Natural killer cell treated with Interleukin-12 subunit alpha and Interleukin-12 subunit beta and Interleukin-15 and Interleukin-18, amount 100 ng/mL, for 72 hours (primary cell): Measurements from ENCODE around the gene SETX. TPM values are rescaled to one million over a fixed set of nuclear protein-coding genes. Genes with fewer than 3 reads are reported as not detected.

Experiments
- ATAC-seq, 2 donors: fragments of 150-1000 bp; cut with Tn5 transposase in 1 of 2; sonication (Bioruptor Pico), chemical (Tn5 transposase) in 1 of 2; 2 replicates each; pipeline ENCODE4 v1.10.0; 2021
- DNase-seq: peaks from one replicate; pipeline ENCODE4 v3.0.0; 2022; ENCODE audit warnings: low spot score
- H3K27ac Mint-ChIP-seq, 2 donors: 1 replicate in 1 of 2; 2 replicates in 1 of 2; pipeline ENCODE4 v1.8.0; 2022; ENCODE audit warnings: mixed read lengths in 2 of 2, mild to moderate bottlenecking in 1 of 2, moderate library complexity in 1 of 2
- H3K27me3 Mint-ChIP-seq, 2 donors: 1 replicate in 1 of 2; 2 replicates in 1 of 2; pipeline ENCODE4 v1.8.0; 2022; ENCODE audit warnings: mixed read lengths in 2 of 2
- H3K36me3 Mint-ChIP-seq: one replicate; pipeline ENCODE4 v1.8.0; 2022; ENCODE audit warnings: mixed read lengths
- H3K4me1 Mint-ChIP-seq, 2 donors: 1 replicate in 1 of 2; 2 replicates in 1 of 2; pipeline ENCODE4 v1.8.0; 2022; ENCODE audit warnings: low read depth in 2 of 2, mixed read lengths in 2 of 2, mild to moderate bottlenecking in 1 of 2
- H3K4me3 Mint-ChIP-seq: one replicate; pipeline ENCODE4 v1.8.0; 2022; ENCODE audit warnings: mixed read lengths
- H3K9me3 Mint-ChIP-seq: 2 replicates; pipeline ENCODE4 v1.8.0; 2022; ENCODE audit warnings: mixed read lengths
- total RNA-seq, 2 donors: library from RNA; stranded (reverse); gene quantifications; one replicate each; pipeline ENCODE4 v1.2.3, GENCODE V29; 2022

The SETX gene
- total RNA-seq, 2 donors from 2014 or later, result 66.1 to 67.4 TPM

DNA sequence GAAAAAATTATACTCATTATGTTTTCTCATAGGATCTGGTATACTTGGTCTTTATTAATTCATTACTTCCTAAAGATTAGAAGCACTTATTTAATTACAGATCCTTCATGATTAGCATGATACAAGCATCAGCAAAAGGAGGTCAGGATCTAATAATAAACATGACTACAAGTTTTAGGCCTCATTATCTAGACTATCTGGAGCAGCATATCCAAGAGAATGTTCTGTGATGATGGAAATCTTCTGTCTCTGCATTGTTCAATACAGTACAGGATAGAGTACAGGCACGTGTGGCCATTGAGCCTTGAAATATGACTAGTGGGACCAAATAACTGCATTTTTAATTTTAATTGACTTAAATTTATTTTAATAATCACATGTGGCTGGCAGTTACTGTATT, 21.2 kb downstream of the SETX start:
- H3K27me3 Mint-ChIP-seq, result no peaks in the 10 kb centered on the region
- no peak overlapping the region for H3K27ac Mint-ChIP-seq
- H3K36me3 Mint-ChIP-seq, result peaks cover 54% of the 10 kb centered on the region
- DNase-seq (no peak), ATAC-seq (no peak)
- peaks cover 15 to 21% of the 10 kb centered on the region in 2 donors for H3K4me1 Mint-ChIP-seq
- H3K9me3 Mint-ChIP-seq, result peaks cover under 1% of the 10 kb centered on the region
- H3K4me3 Mint-ChIP-seq, result no peak overlapping the region

DNA sequence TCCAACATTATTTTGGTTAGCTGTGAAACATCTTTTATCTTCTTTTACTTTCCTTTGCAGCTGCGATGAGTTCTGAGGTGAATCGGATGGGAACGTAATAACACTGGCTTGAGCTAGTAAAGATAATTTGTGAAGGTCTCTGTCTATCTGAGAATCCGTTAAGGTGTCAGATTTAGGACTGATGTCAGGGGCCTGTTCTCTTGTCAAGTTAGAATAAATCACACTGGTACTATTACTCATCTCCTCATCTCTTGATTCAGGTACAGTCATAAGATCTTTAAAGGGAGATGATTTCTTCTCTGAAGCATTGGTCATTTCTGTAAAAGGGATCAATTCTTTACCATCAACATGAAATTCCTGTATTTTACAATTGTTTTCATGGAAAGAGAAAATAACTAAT, 26.2 kb downstream of the SETX start:
- Mint-ChIP-seq H3K27me3 (no peaks in the 10 kb centered on the region), H3K27ac (no peak overlapping the region), H3K36me3 (peaks cover 66% of the 10 kb centered on the region), H3K9me3 (peaks cover 4% of the 10 kb centered on the region), H3K4me3 (no peak overlapping the region), H3K4me1 (peaks cover 16 to 29% of the 10 kb centered on the region in 2 donors)
- DNase-seq (no peak), ATAC-seq (no peak)

DNA sequence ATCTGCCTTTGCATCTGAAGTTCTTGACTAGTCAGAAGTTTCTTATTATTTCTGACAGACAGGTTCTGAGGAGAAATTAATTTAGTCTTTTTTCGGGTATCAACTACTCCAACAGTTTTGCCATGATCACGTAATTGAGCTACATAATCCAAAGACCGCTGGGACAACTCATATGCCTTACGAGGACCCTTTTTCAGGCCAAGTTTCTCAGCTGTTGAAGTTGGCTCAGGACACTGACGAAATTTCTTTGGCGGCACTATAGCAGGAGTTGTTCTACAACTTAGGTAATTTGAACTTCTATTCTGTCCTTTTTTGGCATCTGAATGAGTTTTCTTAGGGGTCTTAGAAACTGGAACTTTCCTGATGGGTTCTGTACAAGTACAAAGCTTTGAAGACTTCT, 27.2 kb downstream of the SETX start:
- DNase-seq, result no peak
- peaks cover 22 to 40% of the 10 kb centered on the region in 2 donors for H3K4me1 Mint-ChIP-seq
- no peak overlapping the region for H3K4me3 Mint-ChIP-seq
- H3K27me3 Mint-ChIP-seq, result no peaks in the 10 kb centered on the region
- H3K27ac Mint-ChIP-seq, result no peak overlapping the region
- peaks cover 70% of the 10 kb centered on the region for H3K36me3 Mint-ChIP-seq
- peaks cover 4% of the 10 kb centered on the region for H3K9me3 Mint-ChIP-seq
- ATAC-seq, result no peak

DNA sequence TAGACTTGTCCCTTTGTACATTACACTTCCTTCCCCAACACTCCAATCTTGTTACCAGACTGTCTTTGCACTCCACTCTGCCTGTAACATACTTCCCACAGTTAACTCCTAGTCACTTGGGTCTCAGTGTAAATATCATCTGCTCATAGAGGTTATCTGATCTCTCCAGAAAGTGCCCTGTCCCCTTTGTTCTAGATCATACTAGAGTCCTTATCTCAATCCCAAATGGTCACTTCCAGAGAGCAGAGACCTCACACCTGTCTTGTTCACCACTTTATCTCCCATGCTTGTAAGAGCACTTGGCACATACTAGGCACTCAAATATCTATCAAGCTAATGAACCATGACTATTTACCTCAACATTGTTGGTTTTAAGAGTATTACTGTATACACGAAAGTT, 30.4 kb downstream of the SETX start:
- Mint-ChIP-seq H3K4me3 (no peak overlapping the region), H3K27ac (peak overlapping the region; percentile 5 to 11), H3K4me1 (peaks cover 29 to 42% of the 10 kb centered on the region in 2 donors), H3K36me3 (peaks cover 51% of the 10 kb centered on the region), H3K9me3 (peaks cover 4% of the 10 kb centered on the region), H3K27me3 (no peaks in the 10 kb centered on the region)
- no peak for ATAC-seq
- DNase-seq, result no peak

GRCh38 chr9:132319421-132320110, 35.2 kb downstream of the SETX start:
- H3K4me1 Mint-ChIP-seq, result peaks cover 21 to 27% of the 10 kb centered on the region in 2 donors
- DNase-seq (no peak), ATAC-seq (no peak)
- H3K27me3 Mint-ChIP-seq, result no peaks in the 10 kb centered on the region
- H3K36me3 Mint-ChIP-seq, result peaks cover 27% of the 10 kb centered on the region
- peak overlapping the region; percentile 10 to 12 for H3K27ac Mint-ChIP-seq
- no peaks in the 10 kb centered on the region for H3K9me3 Mint-ChIP-seq
- H3K4me3 Mint-ChIP-seq, result no peak overlapping the region

DNA sequence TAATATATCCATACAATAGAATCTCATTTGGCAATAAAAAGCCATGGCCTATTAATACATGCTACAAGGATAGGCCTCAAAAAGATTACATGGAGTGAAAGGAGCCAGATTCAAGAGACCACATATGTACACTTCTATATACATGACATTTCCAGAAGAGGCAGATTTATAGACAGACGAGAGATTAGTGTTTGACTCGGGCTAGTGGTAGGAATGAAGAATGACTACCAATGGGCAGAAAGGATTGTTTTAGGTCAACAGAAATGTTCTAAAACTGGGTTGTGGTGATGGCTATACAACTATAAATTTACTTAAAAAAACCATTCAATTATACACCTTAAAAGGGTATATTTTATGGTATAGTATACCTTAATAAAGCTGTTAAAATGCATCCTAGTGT, 41.9 kb downstream of the SETX start:
- ATAC-seq, result no peak
- H3K27me3 Mint-ChIP-seq, result no peaks in the 10 kb centered on the region
- DNase-seq, result no peak
- no peak overlapping the region for H3K4me3 Mint-ChIP-seq
- peaks cover 22% of the 10 kb centered on the region for H3K36me3 Mint-ChIP-seq
- peaks cover 5 to 16% of the 10 kb centered on the region in 2 donors for H3K4me1 Mint-ChIP-seq
- no peaks in the 10 kb centered on the region for H3K9me3 Mint-ChIP-seq
- H3K27ac Mint-ChIP-seq, result peak overlapping the region in 1 of 2 donors; percentile 16

- H3K4me1 Mint-ChIP-seq, result peaks cover 5 to 16% of the 10 kb centered on the region in 2 donors
- H3K27me3 Mint-ChIP-seq, result no peaks in the 10 kb centered on the region
- no peak overlapping the region for H3K4me3 Mint-ChIP-seq
- ATAC-seq, result no peak
- H3K9me3 Mint-ChIP-seq, result no peaks in the 10 kb centered on the region
- H3K36me3 Mint-ChIP-seq, result peaks cover 22% of the 10 kb centered on the region
- DNase-seq, result no peak
- H3K27ac Mint-ChIP-seq, result peak overlapping the region in 1 of 2 donors; percentile 16
Measured at GRCh38 chr9:132312426-132312825, 42.4 kb downstream of the SETX start.

GRCh38 chr9:132311978-132312377, 42.8 kb downstream of the SETX start:
- Mint-ChIP-seq H3K4me3 (no peak overlapping the region), H3K27me3 (no peaks in the 10 kb centered on the region), H3K36me3 (peaks cover 22% of the 10 kb centered on the region), H3K4me1 (peaks cover 5 to 16% of the 10 kb centered on the region in 2 donors), H3K9me3 (no peaks in the 10 kb centered on the region), H3K27ac (peak overlapping the region in 1 of 2 donors; percentile 16)
- ATAC-seq (no peak), DNase-seq (no peak)

- Mint-ChIP-seq H3K9me3 (no peaks in the 10 kb centered on the region), H3K4me3 (no peak overlapping the region), H3K36me3 (peaks cover 22% of the 10 kb centered on the region), H3K27me3 (no peaks in the 10 kb centered on the region), H3K4me1 (peaks cover 5 to 22% of the 10 kb centered on the region in 2 donors), H3K27ac (no peak overlapping the region)
- no peak for ATAC-seq
- DNase-seq, result no peak
Measured at GRCh38 chr9:132309056-132309455, 45.7 kb downstream of the SETX start.

- no peaks in the 10 kb centered on the region for H3K9me3 Mint-ChIP-seq
- H3K4me3 Mint-ChIP-seq, result no peak overlapping the region
- no peak overlapping the region for H3K27ac Mint-ChIP-seq
- DNase-seq, result no peak
- peaks cover 16 to 24% of the 10 kb centered on the region in 2 donors for H3K4me1 Mint-ChIP-seq
- no peak for ATAC-seq
- H3K36me3 Mint-ChIP-seq, result peaks cover 29% of the 10 kb centered on the region
- H3K27me3 Mint-ChIP-seq, result no peaks in the 10 kb centered on the region
Measured at GRCh38 chr9:132301521-132301920, 53.3 kb downstream of the SETX start.

DNA sequence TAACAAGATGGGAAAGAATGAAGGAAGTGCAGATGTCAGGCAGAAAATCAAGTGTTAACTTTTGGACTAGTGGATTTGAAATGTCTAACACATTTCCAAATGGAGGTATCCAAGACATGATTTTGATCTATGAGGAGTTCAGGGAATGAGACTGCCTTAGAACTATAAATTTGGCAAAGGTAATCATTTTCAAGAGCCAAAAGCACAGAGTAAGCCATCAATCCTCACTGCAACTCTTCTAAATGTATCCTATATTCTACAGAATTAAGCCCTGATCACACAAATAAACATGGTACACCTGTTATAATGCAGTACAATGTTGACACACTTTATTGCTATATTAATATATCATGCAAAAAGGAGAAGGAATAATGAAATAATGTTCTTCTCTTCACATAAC, 55.6 kb downstream of the SETX start:
- no peaks in the 10 kb centered on the region for H3K9me3 Mint-ChIP-seq
- H3K27me3 Mint-ChIP-seq, result no peaks in the 10 kb centered on the region
- peaks cover 37% of the 10 kb centered on the region for H3K36me3 Mint-ChIP-seq
- H3K27ac Mint-ChIP-seq, result no peak overlapping the region
- DNase-seq (no peak), ATAC-seq (no peak)
- peaks cover 16 to 18% of the 10 kb centered on the region in 2 donors for H3K4me1 Mint-ChIP-seq
- no peak overlapping the region for H3K4me3 Mint-ChIP-seq

GRCh38 chr9:132295181-132295580, 59.6 kb downstream of the SETX start:
- Mint-ChIP-seq H3K9me3 (no peaks in the 10 kb centered on the region), H3K4me3 (no peak overlapping the region), H3K27me3 (no peaks in the 10 kb centered on the region), H3K4me1 (peaks cover 16 to 23% of the 10 kb centered on the region in 2 donors), H3K27ac (peak overlapping the region; percentile 12 to 45), H3K36me3 (peaks cover 33% of the 10 kb centered on the region)
- DNase-seq (no peak), ATAC-seq (no peak)

GRCh38 chr9:132293145-132293721, 61.6 kb downstream of the SETX start:
- DNase-seq, result no peak

DNA sequence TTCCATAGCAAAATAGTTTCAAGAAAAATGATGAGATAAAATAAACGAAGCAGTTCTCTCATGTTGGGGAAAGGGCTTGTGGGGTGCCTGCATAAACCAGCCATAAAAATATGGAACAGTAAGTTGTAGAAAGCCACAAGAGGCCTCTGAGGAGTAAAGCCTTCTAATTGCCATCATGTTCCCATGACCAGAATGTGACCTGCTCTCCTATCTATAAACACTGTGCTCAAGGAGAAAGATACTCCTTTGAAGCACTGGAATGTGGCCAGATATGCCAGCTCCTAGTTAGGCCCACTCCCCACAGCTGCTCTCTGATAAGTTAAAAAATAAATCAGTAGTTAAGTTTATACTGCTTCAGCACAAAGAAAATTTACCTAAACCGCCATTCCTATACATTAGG, 65.8 kb downstream of the SETX start:
- ATAC-seq, result no peak
- H3K27ac Mint-ChIP-seq, result no peak overlapping the region
- H3K36me3 Mint-ChIP-seq, result peaks cover 8% of the 10 kb centered on the region
- H3K9me3 Mint-ChIP-seq, result no peaks in the 10 kb centered on the region
- H3K27me3 Mint-ChIP-seq, result no peaks in the 10 kb centered on the region
- H3K4me3 Mint-ChIP-seq, result no peak overlapping the region
- peaks cover 9 to 12% of the 10 kb centered on the region in 2 donors for H3K4me1 Mint-ChIP-seq
- DNase-seq, result no peak

More at GRCh38 chr9:132293145-132293721, 61.6 kb downstream of the SETX start:
- H3K9me3 Mint-ChIP-seq, result no peaks in the 10 kb centered on the region
- H3K36me3 Mint-ChIP-seq, result peaks cover 21% of the 10 kb centered on the region
- H3K27ac Mint-ChIP-seq, result peak overlapping the region; percentile 50 to 78
- H3K27me3 Mint-ChIP-seq, result no peaks in the 10 kb centered on the region
- peaks cover 16 to 20% of the 10 kb centered on the region in 2 donors for H3K4me1 Mint-ChIP-seq
- ATAC-seq, result peak; percentile 62 to 71
- H3K4me3 Mint-ChIP-seq, result no peak overlapping the region
